B cell (primary cell): ENCODE results near the gene AHDC1. TPM values are rescaled to one million over a fixed set of nuclear protein-coding genes. Genes with fewer than 3 reads are reported as not detected.

Experiments
- ATAC-seq: fragments of 200-7000 bp; cut with Tn5 transposase; one replicate; pipeline ENCODE4 v1.10.0; 2021; ENCODE audit warnings: low read depth, mild to moderate bottlenecking, moderate number of reproducible peaks, moderate library complexity
- CTCF ChIA-PET: fragments of 350-600 bp; sonication (Branson Sonifier 250); formaldehyde crosslinking; loops from one replicate; lab custom pipeline; 2021; ENCODE audit warnings: antibody characterized with exemption, inconsistent platforms; lab: Charles Lee
- POLR2A ChIA-PET: fragments of 350-600 bp; sonication (Branson Sonifier 250); formaldehyde crosslinking; loops from one replicate; lab custom pipeline; 2021; ENCODE audit warnings: antibody characterized with exemption; lab: Charles Lee
- DNase-seq: peaks from one replicate; pipeline ENCODE4 v3.0.0; 2013
- H2AFZ ChIP-seq: 2 replicates; pipeline ENCODE4 v1.6.1; 2012; ENCODE audit warnings: mild to moderate bottlenecking, low read depth, low read length; ENCODE audit not compliant: insufficient read depth, poor library complexity, severe bottlenecking
- H3K27ac ChIP-seq, 2 donors: 1 replicate in 1 of 2; 2 replicates in 1 of 2; pipeline ENCODE4 v1.5.1; 2012 to 2013; ENCODE audit warnings: low read length in 2 of 2, mild to moderate bottlenecking in 2 of 2, moderate library complexity in 1 of 2
- H3K27me3 ChIP-seq, 4 experiments: fragments of 200-600 bp in 1 of 4; sonication (generic) in 1 of 4; replicated peaks in 1 of 4; 1 replicate in 2 of 4; 2 replicates in 2 of 4; pipeline versions ENCODE4 v1.6.1 to v1.7.0; 2013 to 2016; ENCODE audit warnings: low read length in 3 of 4, mild to moderate bottlenecking in 2 of 4, mixed read lengths in 1 of 4, moderate library complexity in 1 of 4; ENCODE audit not compliant: insufficient read depth in 4 of 4, control insufficient read depth in 3 of 4; ENCODE audit errors: control extremely low read depth in 1 of 4
- H3K36me3 ChIP-seq, 2 experiments: replicated peaks in 1 of 2; 1 replicate in 1 of 2; 2 replicates in 1 of 2; pipeline versions ENCODE4 v1.6.1 to v1.7.1; 2013; ENCODE audit warnings: low read length in 1 of 2; ENCODE audit not compliant: insufficient read depth in 2 of 2, control insufficient read depth in 1 of 2; ENCODE audit errors: control extremely low read depth in 1 of 2, extremely low read depth in 1 of 2
- H3K4me1 ChIP-seq, 2 donors: fragments of 200-600 bp in 1 of 2; sonication (generic) in 1 of 2; 1 replicate in 1 of 2; 2 replicates in 1 of 2; pipeline versions ENCODE4 v1.5.1 to v1.6.1; 2013 to 2017; ENCODE audit warnings: low read length in 2 of 2; ENCODE audit not compliant: control insufficient read depth in 2 of 2, insufficient read depth in 2 of 2
- H3K4me2 ChIP-seq: replicated peaks from 2 replicates; pipeline ENCODE3; 2012; ENCODE audit warnings: mild to moderate bottlenecking, low read depth, low read length; ENCODE audit not compliant: poor library complexity, severe bottlenecking
- H3K4me3 ChIP-seq, 5 experiments: fragments of 200-600 bp in 1 of 5; sonication (generic) in 1 of 5; 1 replicate in 3 of 5; 2 replicates in 2 of 5; pipeline versions ENCODE4 v1.5.1 to v1.7.0; 2011 to 2016; ENCODE audit warnings: low read length in 4 of 5, mild to moderate bottlenecking in 4 of 5, low read depth in 2 of 5, control low read depth in 1 of 5, moderate library complexity in 1 of 5; ENCODE audit not compliant: insufficient read depth in 1 of 5; ENCODE audit errors: control extremely low read depth in 1 of 5, extremely low read depth in 1 of 5
- H3K79me2 ChIP-seq: fragments of 200-600 bp; sonication (generic); one replicate; pipeline ENCODE4 v1.6.0; 2016; ENCODE audit warnings: low read length; ENCODE audit not compliant: control insufficient read depth, insufficient read depth
- H3K9ac ChIP-seq: fragments of 200-600 bp; sonication (generic); 2 replicates; pipeline ENCODE4 v1.6.1; 2017; ENCODE audit warnings: mild to moderate bottlenecking, low read length, moderate library complexity
- H3K9me3 ChIP-seq, 3 donors: one replicate each; pipeline versions ENCODE4 v1.6.1 to v1.7.1; 2013; ENCODE audit warnings: low read length in 2 of 3; ENCODE audit not compliant: control insufficient read depth in 2 of 3, insufficient read depth in 1 of 3; ENCODE audit errors: control extremely low read depth in 1 of 3
- H4K20me1 ChIP-seq: 2 replicates; pipeline ENCODE4 v1.6.0; 2012; ENCODE audit warnings: mild to moderate bottlenecking, low read length; ENCODE audit not compliant: insufficient read depth, control insufficient read depth, poor library complexity, severe bottlenecking
- H3K27ac Mint-ChIP-seq: one replicate; pipeline ENCODE4 v1.8.0; 2021; ENCODE audit warnings: mixed read lengths
- H3K27me3 Mint-ChIP-seq: one replicate; pipeline ENCODE4 v1.8.0; 2021; ENCODE audit warnings: mixed read lengths
- H3K4me1 Mint-ChIP-seq: one replicate; pipeline ENCODE4 v1.8.0; 2021; ENCODE audit warnings: mixed read lengths
- H3K4me3 Mint-ChIP-seq: one replicate; pipeline ENCODE4 v1.8.0; 2021; ENCODE audit warnings: mixed read lengths
- H3K9me3 Mint-ChIP-seq: one replicate; pipeline ENCODE4 v1.8.0; 2022; ENCODE audit warnings: mixed read lengths; ENCODE audit not compliant: insufficient read depth
- CTCF ChIP-seq: fragments of 200-600 bp; IDR thresholded peaks from one replicate; pipeline ENCODE4 v1.8.0; 2022; ENCODE audit warnings: antibody characterized with exemption, mild to moderate bottlenecking
- EZH2 ChIP-seq: IDR thresholded peaks from 2 replicates; pipeline ENCODE4 v1.6.1; 2012; ENCODE audit warnings: borderline replicate concordance, low read depth, mild to moderate bottlenecking, moderate library complexity, low read length; ENCODE audit not compliant: insufficient read depth, poor library complexity, severe bottlenecking
- WGBS: methylation state at CpG from one replicate; pipeline ENCODE4 v1.1.5; 2013; ENCODE audit warnings: missing lambda C conversion rate; ENCODE audit not compliant: insufficient coverage; 5-methylcytosine and 5-hydroxymethylcytosine counted together
- intact Hi-C: fragments of 100-400 bp; cut with micrococcal nuclease; formaldehyde crosslinking; loops from one replicate; pipeline ENCODE4 v1.10.0; 2022
- polyA plus RNA-seq: library from polyadenylated mRNA; depleted of rRNA; stranded (reverse); fragments of >200 nt; gene quantifications from 2 replicates; pipeline ENCODE4 v1.2.3, GENCODE V29; 2012
- total RNA-seq, 2 donors: library from RNA; stranded (reverse); fragments of 120-200 nt in 1 of 2; gene quantifications; 1 replicate in 1 of 2; 2 replicates in 1 of 2; pipeline versions ENCODE4 v1.2.3 to v1.2.4, GENCODE V29; 2013 to 2022

The AHDC1 gene
- total and polyA plus RNA-seq, 2 donors (not counting 1 experiment from before 2014, with no cell fraction given): 6.2 to 32.0 TPM

GRCh38 chr1:27602462-27603308, 1.3 kb downstream of the AHDC1 start:
- peak overlapping the region; percentile 98 for H3K4me2 ChIP-seq
- H3K27ac ChIP-seq: peak overlapping the region in 1 of 2 donors; percentile 59
- intact Hi-C loops: loop anchor here (10.0 kb wide), 1 partner anchor 122 kb away; the partner anchor contains the start of gene FAM76A
- CTCF ChIA-PET: interaction anchor here (0.8 to 9.8 kb wide), 14 partner anchors 26 to 306 kb away, joined by 3 to 135 read pairs (median 6); partner anchors contain the start of gene IFI6
- no peaks in the 10 kb centered on the region for H3K9me3 ChIP-seq
- ATAC-seq: peak; percentile 1
- H3K4me1 Mint-ChIP-seq: peaks cover 55% of the 10 kb centered on the region
- WGBS: 0% methylated on average over 16 of the region's 54 CpGs
- no peaks in the 10 kb centered on the region for H3K9me3 Mint-ChIP-seq
- H3K27me3 ChIP-seq: no peaks in the 10 kb centered on the region
- peaks cover 65% of the 10 kb centered on the region for H3K79me2 ChIP-seq
- peak overlapping the region; percentile 81 for H2AFZ ChIP-seq
- POLR2A ChIA-PET: interaction anchor here (0.6 to 1.4 kb wide), 9 partner anchors 32 to 306 kb away, joined by 3 to 9 read pairs (median 3); partner anchors contain the start of genes IFI6 and WASF2
- peak overlapping the region; percentile 77 for H3K9ac ChIP-seq
- H3K4me1 ChIP-seq: peaks cover 48 to 70% of the 10 kb centered on the region in 2 donors
- no peaks in the 10 kb centered on the region for H3K36me3 ChIP-seq
- H3K27me3 Mint-ChIP-seq: no peaks in the 10 kb centered on the region
- H3K4me3 Mint-ChIP-seq: peak overlapping the region; percentile 86
- H4K20me1 ChIP-seq: peaks cover 50% of the 10 kb centered on the region
- peak overlapping the region; percentile 41 to 84 (median 68) for H3K4me3 ChIP-seq
- DNase-seq: peak; percentile 50
- TF ChIP-seq EZH2 (no peak), CTCF (no peak)
- H3K27ac Mint-ChIP-seq: peak overlapping the region; percentile 80
